A549 (cell line): ENCODE results near the gene CBY1.

Experiments
- POLR2A ChIP-seq: IDR thresholded peaks from 2 replicates; pipeline ENCODE4 v1.6.1; 2012; ENCODE audit warnings: mild to moderate bottlenecking, low read length
- TF ChIP-seq, protein P1 (sequence below): fragments of >200 bp; sonication (Bioruptor Twin); formaldehyde crosslinking; IDR thresholded peaks from 3 replicates; pipeline ENCODE4 v1.5.1; 2016

DNA sequence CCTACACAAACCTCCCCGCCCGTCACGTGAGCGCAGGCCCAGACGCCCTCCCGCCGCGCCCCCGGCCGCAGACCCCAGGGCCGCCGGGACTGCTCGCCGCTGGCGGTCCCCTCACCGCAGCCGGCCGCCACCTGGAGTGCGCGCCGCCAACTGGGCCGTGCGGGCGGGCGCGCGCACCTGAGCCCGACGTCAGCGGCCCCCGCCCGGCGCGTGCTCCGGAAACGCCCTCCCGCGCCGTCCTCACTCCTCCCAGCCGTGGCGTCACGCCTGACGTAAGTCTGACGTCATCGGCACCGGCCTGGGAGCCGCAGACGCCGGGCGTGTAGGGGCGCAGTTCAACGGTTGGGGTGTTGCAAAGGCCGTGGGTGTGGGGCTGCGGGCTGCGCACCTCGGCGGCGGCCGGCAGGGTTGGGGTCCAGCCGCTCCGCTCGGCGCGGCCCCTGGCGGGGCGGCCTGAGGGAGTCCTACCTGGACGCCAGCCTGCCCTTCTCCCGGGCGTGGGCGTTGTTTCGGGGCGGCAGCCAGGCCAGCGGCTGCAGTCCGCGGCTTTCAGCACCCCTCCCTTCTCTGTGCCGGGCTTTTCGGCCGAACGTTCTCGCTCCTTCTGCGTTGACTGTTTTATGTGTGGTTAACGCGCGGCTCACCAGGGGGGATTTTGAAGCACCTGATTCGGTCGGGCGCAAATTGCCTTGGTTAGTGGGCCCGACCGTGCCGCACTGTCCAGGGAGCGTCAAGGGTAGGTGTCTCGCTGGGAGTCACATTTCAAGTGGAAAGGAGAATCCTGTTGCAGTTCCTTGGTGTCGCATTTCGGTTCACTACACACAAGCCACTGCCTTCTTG lies 44.6 kb downstream of the CBY1 start, which contains the start of gene JOSD1:
- TF ChIP-seq, protein P1, sequence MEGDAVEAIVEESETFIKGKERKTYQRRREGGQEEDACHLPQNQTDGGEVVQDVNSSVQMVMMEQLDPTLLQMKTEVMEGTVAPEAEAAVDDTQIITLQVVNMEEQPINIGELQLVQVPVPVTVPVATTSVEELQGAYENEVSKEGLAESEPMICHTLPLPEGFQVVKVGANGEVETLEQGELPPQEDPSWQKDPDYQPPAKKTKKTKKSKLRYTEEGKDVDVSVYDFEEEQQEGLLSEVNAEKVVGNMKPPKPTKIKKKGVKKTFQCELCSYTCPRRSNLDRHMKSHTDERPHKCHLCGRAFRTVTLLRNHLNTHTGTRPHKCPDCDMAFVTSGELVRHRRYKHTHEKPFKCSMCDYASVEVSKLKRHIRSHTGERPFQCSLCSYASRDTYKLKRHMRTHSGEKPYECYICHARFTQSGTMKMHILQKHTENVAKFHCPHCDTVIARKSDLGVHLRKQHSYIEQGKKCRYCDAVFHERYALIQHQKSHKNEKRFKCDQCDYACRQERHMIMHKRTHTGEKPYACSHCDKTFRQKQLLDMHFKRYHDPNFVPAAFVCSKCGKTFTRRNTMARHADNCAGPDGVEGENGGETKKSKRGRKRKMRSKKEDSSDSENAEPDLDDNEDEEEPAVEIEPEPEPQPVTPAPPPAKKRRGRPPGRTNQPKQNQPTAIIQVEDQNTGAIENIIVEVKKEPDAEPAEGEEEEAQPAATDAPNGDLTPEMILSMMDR = no peak
- peak; percentile 72 for TF ChIP-seq POLR2A
